ENCODE data around the gene PTPRK. TPM values are rescaled to one million over a fixed set of nuclear protein-coding genes. Genes with fewer than 3 reads are reported as not detected.

PTPRK gene
- polyA plus RNA-seq, 4 donors: 48.8 to 61.8 (median 57.9) TPM

- no peak for DNase-seq (ENCODE audit: low read depth in 4 of 4, low spot score in 3 of 4)
Observed at GRCh38 chr6:128259730-128260685, 260.4 kb downstream of the PTPRK start.

DNA sequence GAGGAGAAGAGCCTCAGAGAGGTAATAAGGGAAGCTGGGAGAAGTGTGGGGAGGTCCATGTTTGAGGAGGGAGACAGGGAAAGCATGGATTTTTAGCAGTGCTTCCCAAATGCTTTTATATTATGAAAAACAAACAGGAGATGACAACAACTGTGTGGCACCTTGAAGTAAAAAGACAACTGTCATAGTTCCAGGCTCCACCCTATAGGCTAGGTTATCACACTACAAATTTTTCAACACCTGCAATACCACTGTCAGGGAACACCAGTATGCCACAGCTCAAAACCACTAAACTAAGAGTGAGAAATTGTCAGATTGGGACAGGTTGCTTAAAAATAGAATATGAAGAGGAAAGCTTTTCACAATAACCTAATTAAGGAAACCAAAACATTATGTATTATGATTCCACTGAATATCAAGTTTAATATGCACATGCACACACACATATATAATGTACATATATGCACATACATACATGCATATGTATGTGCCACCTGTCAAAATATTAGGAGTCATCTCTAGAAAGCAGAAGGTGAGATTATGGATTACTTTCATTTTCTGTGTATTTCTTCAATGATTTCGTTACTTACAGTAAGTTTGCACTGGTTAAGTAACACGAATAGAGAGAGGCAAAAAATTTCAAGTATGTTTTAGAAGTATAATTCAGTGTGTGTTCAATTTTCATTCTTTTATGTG is 261.2 kb downstream of the PTPRK start:
- DNase-seq (ENCODE audit: low read depth in 4 of 4, low spot score in 3 of 4): no peak

DNA sequence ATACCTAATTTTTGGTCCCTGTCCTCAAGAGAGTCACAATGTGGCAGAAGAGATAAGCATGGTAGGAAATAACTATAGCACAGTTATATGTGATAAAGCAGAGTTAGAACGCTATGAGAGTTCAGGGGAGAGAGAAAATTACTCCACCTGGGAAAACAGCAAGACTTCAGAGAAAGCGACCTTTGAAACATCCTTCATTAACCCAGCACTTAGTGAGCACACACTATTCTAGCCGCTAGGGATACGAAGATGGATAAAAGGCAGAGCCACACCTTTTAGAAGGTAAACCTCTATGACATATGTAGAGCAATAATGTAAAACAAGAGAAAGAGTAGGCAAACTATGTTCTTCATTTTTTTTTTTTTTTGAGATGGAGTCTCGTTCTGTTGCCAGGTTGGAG is 264.3 kb downstream of the PTPRK start:
- no peak for DNase-seq (ENCODE audit: low read depth in 4 of 4, low spot score in 3 of 4)

DNA sequence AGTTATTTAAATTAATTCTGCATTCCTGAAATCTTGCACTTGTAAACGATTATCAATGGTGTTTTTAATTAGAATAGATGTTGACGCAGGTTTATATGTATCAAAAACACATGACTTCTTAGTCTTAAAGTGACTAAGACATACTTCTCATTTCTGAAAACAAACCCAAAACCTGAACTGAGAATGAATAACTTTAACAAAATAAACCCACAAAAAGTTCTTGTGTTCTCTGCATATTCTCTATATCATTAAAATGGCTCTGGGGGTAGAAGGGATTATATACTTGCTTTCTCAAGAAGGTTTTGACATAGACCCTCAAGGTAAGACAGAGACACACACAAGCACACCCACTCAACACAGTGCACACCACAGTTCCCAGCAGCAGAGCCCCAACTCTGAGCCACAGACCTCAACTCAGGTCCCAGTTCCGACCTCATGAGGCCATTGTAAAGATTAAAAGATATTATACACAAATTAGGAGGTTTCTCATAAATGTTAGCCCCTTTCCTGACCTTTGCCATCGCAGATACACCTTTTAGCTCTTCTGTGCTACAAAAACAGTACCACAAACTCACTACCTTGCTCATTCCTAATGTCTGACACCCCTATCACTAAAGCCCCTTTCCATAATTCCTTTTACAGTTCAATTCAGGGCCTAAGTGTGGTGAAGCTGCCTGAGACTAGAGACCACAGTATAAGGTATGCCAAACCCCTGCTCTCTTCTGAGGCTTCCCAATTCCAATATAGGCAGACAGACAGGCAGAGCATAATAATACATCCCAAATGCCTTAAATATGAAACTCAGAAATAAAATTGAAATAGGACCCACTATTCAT is 267.8 kb downstream of the PTPRK start:
- DNase-seq (ENCODE audit: low read depth in 4 of 4, low spot score in 3 of 4): no peak

DNA sequence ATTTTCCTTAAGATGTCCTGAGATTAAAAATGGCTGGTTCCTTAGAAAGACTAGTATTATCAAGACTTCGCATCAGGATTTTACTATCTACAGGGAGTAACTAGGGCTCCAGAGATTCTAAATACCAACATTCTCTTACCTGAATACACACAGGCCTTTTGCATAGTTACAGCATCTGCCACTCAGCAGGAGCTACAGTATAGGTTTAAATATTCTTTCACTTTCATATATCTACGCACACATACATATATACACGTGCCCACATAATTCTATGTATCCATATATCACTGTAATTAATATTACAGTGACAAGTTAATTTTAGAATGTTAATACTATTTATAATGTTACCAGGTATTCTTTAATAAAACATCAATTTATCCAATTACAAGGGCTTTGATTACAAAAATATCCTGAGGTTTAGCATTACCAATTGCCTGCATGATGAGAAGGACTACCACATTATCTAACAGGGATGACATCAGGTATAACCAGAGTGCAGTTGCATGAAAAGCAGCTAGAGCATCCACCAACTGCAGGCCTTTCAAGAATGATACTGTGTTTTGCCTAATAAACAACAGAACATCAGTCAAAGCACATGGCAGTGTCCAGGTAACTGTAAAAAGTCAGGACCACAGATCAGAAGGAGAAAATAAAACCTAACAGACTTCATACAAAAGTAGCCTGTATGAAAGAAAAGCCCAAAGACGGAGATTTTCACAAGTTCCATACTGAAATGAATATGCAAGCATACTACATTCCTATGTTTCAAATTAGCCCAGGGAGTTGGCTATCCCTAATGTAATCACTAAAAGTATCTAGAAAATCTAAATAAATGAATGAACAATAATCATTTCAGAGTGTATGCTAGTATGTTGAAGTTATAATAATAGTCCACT is 268.7 kb downstream of the PTPRK start:
- DNase-seq (ENCODE audit: low read depth in 4 of 4, low spot score in 3 of 4): no peak

DNA sequence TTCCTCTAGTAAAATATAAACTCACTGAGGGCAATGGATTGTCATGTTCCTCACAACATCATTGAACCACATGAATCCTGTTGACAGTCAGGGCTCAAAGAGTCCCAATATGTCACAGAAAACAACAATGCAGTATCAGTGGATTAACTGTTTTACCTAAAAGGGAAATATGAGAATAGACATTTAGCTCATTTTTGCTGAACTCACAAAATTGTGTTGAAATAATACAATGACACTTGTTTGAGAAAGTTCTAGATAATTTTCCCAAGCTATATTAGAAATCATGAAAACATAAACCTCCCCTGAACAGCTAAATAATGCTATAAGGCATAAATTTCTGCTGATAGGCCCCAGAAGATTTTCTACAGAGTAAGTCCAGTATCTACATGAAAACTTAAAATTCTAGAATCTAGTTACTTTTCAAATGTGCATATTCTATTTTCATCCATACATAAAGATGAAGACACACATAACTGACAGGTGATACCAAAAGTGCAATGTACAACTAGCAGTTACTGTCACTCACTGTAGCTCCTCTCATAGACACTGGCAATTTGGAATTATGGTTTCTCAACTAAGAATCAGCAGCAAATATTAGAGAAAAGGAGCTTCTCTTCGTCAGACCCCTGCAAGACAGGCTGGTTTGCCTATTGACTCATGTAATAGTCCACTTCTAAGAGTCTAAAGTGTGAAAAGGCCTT is 269.9 kb downstream of the PTPRK start:
- DNase-seq (ENCODE audit: low read depth in 4 of 4, low spot score in 3 of 4): no peak

DNA sequence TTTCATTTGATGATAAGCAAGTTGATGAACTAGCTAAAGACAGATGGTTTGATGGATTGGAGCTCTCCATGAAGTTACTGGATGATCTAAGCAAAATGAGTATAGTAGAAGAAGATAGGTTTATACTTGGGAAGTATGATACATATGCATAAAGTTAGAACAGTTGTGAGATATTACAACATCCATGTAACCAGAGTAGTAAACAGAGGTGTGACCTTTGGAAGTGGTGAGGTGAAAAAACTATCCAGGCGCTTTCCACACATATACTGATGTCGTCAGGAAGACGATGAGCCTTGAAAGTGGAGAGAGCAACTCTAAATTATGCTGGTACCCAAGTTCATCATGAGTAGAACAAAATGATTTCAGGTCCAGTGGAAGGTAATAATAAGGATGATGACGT is 271.0 kb downstream of the PTPRK start:
- no peak for DNase-seq (ENCODE audit: low read depth in 4 of 4, low spot score in 3 of 4)

- DNase-seq (ENCODE audit: low read depth in 4 of 4, low spot score in 3 of 4): no peak
Observed at GRCh38 chr6:128246472-128247260, 273.7 kb downstream of the PTPRK start.

DNA sequence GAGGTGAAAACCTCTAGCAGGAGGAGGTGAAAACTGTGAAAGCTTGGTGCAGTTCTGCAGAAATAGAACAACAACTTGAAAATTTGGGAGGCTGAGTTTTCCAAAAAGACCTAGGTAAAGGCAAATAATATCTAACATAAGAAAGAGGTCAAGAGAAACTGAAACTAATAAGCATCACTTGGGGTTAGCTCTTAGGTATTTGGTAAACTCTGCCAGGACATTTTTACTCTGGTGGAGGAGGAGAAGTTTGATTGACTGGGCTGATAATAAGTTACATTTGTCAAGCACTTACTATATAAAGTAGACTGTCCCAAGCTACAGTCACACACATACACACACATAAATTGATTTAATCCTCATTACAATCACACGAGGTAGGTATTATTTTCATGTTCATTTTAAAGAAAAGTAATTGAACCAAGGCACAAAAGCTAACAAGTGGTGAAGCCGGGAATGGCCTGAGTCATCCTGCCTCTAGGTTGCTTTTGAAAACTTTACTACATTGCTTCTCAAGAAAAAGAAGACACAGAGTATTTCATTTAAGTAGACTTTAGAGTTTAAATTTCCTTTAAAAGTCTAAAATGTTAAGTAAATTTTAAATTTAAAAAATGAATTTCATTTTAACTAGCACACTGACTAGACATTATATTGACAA is 275.5 kb downstream of the PTPRK start:
- DNase-seq (ENCODE audit: low read depth in 4 of 4, low spot score in 3 of 4): no peak

DNA sequence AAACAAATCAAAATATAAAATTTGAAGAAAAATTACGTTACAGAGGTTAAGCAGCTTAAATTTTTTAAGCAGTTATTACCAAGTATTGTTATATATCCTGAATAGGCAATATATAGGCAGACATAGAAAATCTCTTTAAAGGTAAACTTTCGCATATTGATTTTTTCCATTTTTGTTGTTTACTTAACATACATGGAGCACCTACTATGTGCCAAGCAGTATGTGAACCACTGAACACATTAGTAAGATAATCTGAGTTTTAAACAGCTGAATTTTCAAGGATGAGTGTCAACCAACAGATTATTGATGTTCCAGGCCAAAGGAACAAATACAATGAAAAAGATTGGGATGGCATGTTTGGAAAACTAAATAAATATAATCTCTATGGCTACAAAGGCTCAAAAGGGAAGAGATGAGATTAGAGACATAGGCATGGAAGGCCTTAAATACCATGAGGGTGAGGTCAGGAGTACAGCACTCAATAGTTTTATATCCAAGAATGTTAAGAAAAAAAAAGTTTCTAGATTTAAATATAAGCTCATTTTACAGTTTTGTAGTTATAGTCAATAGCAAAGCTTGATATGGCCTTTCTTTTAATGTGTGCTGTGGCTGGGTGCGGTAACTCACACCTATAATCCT is 277.5 kb downstream of the PTPRK start:
- no peak for DNase-seq (ENCODE audit: low read depth in 4 of 4, low spot score in 3 of 4)

GRCh38 chr6:128241216-128241615 is 279.2 kb downstream of the PTPRK start:
- DNase-seq (ENCODE audit: low read depth in 4 of 4, low spot score in 3 of 4): no peak

DNA sequence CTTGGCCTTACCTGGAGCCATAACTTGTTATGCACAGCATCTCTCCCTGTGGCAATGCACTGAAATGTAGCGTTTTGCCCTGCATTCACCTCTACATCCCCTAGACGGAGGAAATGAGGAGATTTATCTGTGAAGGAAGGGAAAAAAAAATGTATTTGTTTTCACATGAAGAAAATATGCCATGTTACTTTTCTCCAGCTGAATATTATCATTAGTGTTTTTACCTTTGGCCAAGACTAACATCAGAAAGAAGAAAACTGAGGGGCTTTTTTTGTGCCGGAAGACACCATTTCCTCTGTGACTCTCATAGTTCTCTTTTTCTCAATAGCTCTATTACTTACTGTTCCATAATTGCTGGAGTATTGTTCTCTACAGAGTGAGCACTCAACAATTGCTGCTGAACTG is 280.4 kb downstream of the PTPRK start:
- no peak for DNase-seq (ENCODE audit: low read depth in 4 of 4, low spot score in 3 of 4)

GRCh38 chr6:128239146-128239545 is 281.3 kb downstream of the PTPRK start:
- DNase-seq (ENCODE audit: low read depth in 4 of 4, low spot score in 3 of 4): no peak

GRCh38 chr6:128238225-128238624 is 282.2 kb downstream of the PTPRK start:
- DNase-seq (ENCODE audit: low read depth in 4 of 4, low spot score in 3 of 4): no peak

- DNase-seq (ENCODE audit: low read depth in 4 of 4, low spot score in 3 of 4): no peak
Observed at GRCh38 chr6:128235556-128235955, 284.8 kb downstream of the PTPRK start.

GRCh38 chr6:128233531-128233930 is 286.9 kb downstream of the PTPRK start:
- no peak for DNase-seq (ENCODE audit: low read depth in 4 of 4, low spot score in 3 of 4)

- no peak for DNase-seq (ENCODE audit: low read depth in 4 of 4, low spot score in 3 of 4)
Observed at GRCh38 chr6:128230267-128230989, 290.0 kb downstream of the PTPRK start.
